Measurements from ENCODE around the gene KRT15. TPM values are rescaled to one million over a fixed set of nuclear protein-coding genes. Genes with fewer than 3 reads are reported as not detected.

Gene KRT15
- total and polyA plus RNA-seq, 9 of the 15 experiments (the other 6 are each of a cell fraction or from before 2014, with no cell fraction given) = 0.28 to 4.4 (median 0.56) TPM

DNA sequence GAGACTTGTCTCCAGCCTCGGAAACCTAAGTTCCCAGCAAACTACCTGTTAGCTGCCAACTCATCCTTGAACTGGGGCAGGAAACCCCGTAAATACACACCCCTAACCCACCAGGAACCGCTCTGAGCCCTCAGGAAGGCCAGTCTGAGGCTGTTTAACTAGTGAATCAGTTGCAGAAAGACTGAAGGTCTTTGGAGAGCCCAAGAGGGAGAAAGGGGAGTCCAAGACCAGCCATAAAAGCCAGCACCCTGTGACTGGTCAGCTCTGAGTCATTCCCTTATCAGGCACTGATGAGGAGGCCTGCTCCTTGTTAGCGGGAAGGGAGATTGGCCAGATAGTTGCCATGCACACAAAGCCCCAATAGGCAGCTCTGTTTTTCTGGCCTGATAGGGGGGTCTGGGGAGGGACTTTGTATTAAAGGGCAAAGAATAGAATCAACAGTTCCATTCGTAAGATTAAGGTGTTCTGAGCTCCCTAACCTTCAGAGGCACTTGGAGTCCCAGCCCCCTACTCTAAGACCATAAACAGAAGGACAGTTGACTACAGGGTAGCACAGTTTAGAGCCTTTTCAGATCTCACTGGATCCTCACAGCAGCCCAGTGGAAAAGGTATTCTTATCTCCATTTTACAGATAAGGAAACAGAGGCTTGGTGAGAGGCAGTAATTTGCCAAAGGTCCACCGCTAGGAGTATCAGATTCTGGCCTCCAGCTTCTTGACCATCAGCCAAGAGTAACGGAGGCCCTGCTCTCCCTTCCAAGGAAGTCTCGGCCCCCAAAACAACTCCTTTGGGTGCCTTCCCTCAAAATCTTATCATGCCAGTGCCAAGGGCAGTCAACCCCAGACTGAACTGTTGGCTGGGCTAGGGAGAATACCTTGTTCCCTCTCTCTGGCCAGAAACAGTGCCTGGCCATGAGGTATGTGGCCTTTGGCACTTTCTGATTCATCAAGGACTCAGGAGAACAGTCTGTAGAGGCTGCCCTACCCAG is 11.7 kb upstream of the KRT15 start (continued):
- TF ChIP-seq, protein P1, sequence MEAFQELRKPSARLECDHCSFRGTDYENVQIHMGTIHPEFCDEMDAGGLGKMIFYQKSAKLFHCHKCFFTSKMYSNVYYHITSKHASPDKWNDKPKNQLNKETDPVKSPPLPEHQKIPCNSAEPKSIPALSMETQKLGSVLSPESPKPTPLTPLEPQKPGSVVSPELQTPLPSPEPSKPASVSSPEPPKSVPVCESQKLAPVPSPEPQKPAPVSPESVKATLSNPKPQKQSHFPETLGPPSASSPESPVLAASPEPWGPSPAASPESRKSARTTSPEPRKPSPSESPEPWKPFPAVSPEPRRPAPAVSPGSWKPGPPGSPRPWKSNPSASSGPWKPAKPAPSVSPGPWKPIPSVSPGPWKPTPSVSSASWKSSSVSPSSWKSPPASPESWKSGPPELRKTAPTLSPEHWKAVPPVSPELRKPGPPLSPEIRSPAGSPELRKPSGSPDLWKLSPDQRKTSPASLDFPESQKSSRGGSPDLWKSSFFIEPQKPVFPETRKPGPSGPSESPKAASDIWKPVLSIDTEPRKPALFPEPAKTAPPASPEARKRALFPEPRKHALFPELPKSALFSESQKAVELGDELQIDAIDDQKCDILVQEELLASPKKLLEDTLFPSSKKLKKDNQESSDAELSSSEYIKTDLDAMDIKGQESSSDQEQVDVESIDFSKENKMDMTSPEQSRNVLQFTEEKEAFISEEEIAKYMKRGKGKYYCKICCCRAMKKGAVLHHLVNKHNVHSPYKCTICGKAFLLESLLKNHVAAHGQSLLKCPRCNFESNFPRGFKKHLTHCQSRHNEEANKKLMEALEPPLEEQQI (IDR thresholded peaks at IDR 0.05) = no peak
- TF ChIP-seq SP1 (CRISPR knock-in tag; IDR thresholded peaks at IDR 0.05) (no peak; the same call in 1 of the 2 replicates), DMBX1 (CRISPR knock-in tag; IDR thresholded peaks at IDR 0.05; ENCODE audit: borderline replicate concordance) (peak; percentile 38; the same call in 1 of the 2 replicates), ZNF324 (CRISPR knock-in tag; IDR thresholded peaks at IDR 0.05) (no peak), ZNF668 (CRISPR knock-in tag; IDR thresholded peaks at IDR 0.05) (no peak), FOXA3 (CRISPR knock-in tag; conservative IDR thresholded peaks at IDR 0.05 in 1 of 2, IDR thresholded peaks at IDR 0.05 in 1 of 2) (no peak; a peak in 1 of 4 replicates), HDGF (IDR thresholded peaks at IDR 0.05) (no peak), BRF1 (IDR thresholded peaks at IDR 0.05; ENCODE audit: borderline replicate concordance, extremely low read depth, insufficient read length) (no peak)
- TF ChIP-seq, protein P2, sequence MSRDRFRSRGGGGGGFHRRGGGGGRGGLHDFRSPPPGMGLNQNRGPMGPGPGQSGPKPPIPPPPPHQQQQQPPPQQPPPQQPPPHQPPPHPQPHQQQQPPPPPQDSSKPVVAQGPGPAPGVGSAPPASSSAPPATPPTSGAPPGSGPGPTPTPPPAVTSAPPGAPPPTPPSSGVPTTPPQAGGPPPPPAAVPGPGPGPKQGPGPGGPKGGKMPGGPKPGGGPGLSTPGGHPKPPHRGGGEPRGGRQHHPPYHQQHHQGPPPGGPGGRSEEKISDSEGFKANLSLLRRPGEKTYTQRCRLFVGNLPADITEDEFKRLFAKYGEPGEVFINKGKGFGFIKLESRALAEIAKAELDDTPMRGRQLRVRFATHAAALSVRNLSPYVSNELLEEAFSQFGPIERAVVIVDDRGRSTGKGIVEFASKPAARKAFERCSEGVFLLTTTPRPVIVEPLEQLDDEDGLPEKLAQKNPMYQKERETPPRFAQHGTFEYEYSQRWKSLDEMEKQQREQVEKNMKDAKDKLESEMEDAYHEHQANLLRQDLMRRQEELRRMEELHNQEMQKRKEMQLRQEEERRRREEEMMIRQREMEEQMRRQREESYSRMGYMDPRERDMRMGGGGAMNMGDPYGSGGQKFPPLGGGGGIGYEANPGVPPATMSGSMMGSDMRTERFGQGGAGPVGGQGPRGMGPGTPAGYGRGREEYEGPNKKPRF (IDR thresholded peaks at IDR 0.05; ENCODE audit: low read depth, low read length) = no peak
- TF ChIP-seq, protein P3, sequence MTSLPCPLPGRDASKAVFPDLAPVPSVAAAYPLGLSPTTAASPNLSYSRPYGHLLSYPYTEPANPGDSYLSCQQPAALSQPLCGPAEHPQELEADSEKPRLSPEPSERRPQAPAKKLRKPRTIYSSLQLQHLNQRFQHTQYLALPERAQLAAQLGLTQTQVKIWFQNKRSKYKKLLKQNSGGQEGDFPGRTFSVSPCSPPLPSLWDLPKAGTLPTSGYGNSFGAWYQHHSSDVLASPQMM (CRISPR knock-in tag; IDR thresholded peaks at IDR 0.05) = no peak
- TF ChIP-seq, protein P4, sequence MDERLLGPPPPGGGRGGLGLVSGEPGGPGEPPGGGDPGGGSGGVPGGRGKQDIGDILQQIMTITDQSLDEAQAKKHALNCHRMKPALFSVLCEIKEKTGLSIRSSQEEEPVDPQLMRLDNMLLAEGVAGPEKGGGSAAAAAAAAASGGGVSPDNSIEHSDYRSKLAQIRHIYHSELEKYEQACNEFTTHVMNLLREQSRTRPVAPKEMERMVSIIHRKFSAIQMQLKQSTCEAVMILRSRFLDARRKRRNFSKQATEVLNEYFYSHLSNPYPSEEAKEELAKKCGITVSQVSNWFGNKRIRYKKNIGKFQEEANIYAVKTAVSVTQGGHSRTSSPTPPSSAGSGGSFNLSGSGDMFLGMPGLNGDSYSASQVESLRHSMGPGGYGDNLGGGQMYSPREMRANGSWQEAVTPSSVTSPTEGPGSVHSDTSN (CRISPR knock-in tag; IDR thresholded peaks at IDR 0.05; ENCODE audit: low read depth) = no peak
- TF ChIP-seq, protein P4 (tag; conservative IDR thresholded peaks at IDR 0.05; ENCODE audit: low read depth) = no peak
- TF ChIP-seq, protein P5, sequence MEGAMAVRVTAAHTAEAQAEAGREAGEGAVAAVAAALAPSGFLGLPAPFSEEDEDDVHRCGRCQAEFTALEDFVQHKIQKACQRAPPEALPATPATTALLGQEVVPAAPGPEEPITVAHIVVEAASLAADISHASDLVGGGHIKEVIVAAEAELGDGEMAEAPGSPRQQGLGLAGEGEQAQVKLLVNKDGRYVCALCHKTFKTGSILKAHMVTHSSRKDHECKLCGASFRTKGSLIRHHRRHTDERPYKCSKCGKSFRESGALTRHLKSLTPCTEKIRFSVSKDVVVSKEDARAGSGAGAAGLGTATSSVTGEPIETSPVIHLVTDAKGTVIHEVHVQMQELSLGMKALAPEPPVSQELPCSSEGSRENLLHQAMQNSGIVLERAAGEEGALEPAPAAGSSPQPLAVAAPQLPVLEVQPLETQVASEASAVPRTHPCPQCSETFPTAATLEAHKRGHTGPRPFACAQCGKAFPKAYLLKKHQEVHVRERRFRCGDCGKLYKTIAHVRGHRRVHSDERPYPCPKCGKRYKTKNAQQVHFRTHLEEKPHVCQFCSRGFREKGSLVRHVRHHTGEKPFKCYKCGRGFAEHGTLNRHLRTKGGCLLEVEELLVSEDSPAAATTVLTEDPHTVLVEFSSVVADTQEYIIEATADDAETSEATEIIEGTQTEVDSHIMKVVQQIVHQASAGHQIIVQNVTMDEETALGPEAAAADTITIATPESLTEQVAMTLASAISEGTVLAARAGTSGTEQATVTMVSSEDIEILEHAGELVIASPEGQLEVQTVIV (CRISPR knock-in tag; IDR thresholded peaks at IDR 0.05; ENCODE audit: borderline replicate concordance) = no peak
